Activated CD8-positive, alpha-beta memory T cell treated with anti-CD3 and anti-CD28 coated beads for 36 hours (primary cell): ENCODE measurements around the gene KCTD5. TPM values are rescaled to one million over a fixed set of nuclear protein-coding genes. Genes with fewer than 3 reads are reported as not detected.

Source experiments
- CTCF ChIA-PET: fragments of 350-600 bp; sonication (Branson Sonifier 250); formaldehyde crosslinking; loops from one replicate; lab custom pipeline; 2021; ENCODE audit warnings: antibody characterized with exemption; lab: Charles Lee
- POLR2A ChIA-PET: fragments of 350-600 bp; sonication (Branson Sonifier 250); formaldehyde crosslinking; loops from one replicate; lab custom pipeline; 2021; ENCODE audit warnings: antibody characterized with exemption; lab: Charles Lee
- total RNA-seq, 2 experiments: library from RNA; stranded (reverse); gene quantifications; one replicate each; pipeline ENCODE4 v1.2.3, GENCODE V29; 2021

KCTD5 gene
- total RNA-seq, 2 experiments from 2014 or later, result 52.4 to 53.6 TPM

GRCh38 chr16:2705351-2705750 lies 23.0 kb downstream of the KCTD5 start:
- ChIA-PET CTCF (no interaction called here), POLR2A (no interaction called here)

GRCh38 chr16:2706085-2706484 lies 23.8 kb downstream of the KCTD5 start:
- ChIA-PET CTCF (no interaction called here), POLR2A (no interaction called here)

GRCh38 chr16:2706611-2707311 lies 24.4 kb downstream of the KCTD5 start:
- ChIA-PET POLR2A (no interaction called here), CTCF (interaction anchor here (1.2 kb wide), 1 partner anchor 34 kb away, joined by 3 read pairs; no protein-coding TSS in a partner anchor)

- CTCF ChIA-PET, result interaction anchor here (1.2 kb wide), 1 partner anchor 33 kb away, joined by 3 read pairs; no protein-coding TSS in a partner anchor
- POLR2A ChIA-PET, result interaction anchor here (0.5 kb wide), 1 partner anchor 51 kb away, joined by 5 read pairs; no protein-coding TSS in a partner anchor
These were observed 25.3 kb downstream of the KCTD5 start for GRCh38 chr16:2707368-2708289.

- ChIA-PET CTCF (interaction anchor here (1.2 kb wide), 1 partner anchor 33 kb away, joined by 3 read pairs; no protein-coding TSS in a partner anchor), POLR2A (interaction anchor here (0.5 kb wide), 1 partner anchor 52 kb away, joined by 5 read pairs; no protein-coding TSS in a partner anchor)
These were observed 25.9 kb downstream of the KCTD5 start for GRCh38 chr16:2708290-2708639.

- CTCF ChIA-PET, result no interaction called here
- POLR2A ChIA-PET, result no interaction called here
These were observed 26.7 kb downstream of the KCTD5 start for GRCh38 chr16:2708955-2709587.

- ChIA-PET POLR2A (no interaction called here), CTCF (no interaction called here)
These were observed 27.3 kb downstream of the KCTD5 start for GRCh38 chr16:2709588-2709984.

GRCh38 chr16:2710021-2710710 lies 27.8 kb downstream of the KCTD5 start:
- ChIA-PET POLR2A (no interaction called here), CTCF (no interaction called here)

- POLR2A ChIA-PET, result no interaction called here
- CTCF ChIA-PET, result no interaction called here
These were observed 28.4 kb downstream of the KCTD5 start for GRCh38 chr16:2710711-2711231.

- ChIA-PET CTCF (no interaction called here), POLR2A (no interaction called here)
These were observed 29.2 kb downstream of the KCTD5 start for GRCh38 chr16:2711370-2712062.

GRCh38 chr16:2712063-2712441 lies 29.7 kb downstream of the KCTD5 start:
- POLR2A ChIA-PET, result no interaction called here
- CTCF ChIA-PET, result no interaction called here

GRCh38 chr16:2712546-2712945 lies 30.2 kb downstream of the KCTD5 start:
- ChIA-PET POLR2A (no interaction called here), CTCF (no interaction called here)

- ChIA-PET CTCF (no interaction called here), POLR2A (no interaction called here)
These were observed 31.2 kb downstream of the KCTD5 start for GRCh38 chr16:2713523-2713922.

GRCh38 chr16:2713985-2714774 lies 31.9 kb downstream of the KCTD5 start:
- ChIA-PET CTCF (no interaction called here), POLR2A (interaction anchor here (0.5 to 0.7 kb wide), 2 partner anchors 40 kb away, joined by 3 to 7 read pairs; no protein-coding TSS in a partner anchor)

GRCh38 chr16:2715064-2715463 lies 32.7 kb downstream of the KCTD5 start:
- CTCF ChIA-PET, result no interaction called here

GRCh38 chr16:2715519-2715918 lies 33.2 kb downstream of the KCTD5 start:
- ChIA-PET POLR2A (no interaction called here), CTCF (no interaction called here)

More at GRCh38 chr16:2715064-2715463, 32.7 kb downstream of the KCTD5 start:
- POLR2A ChIA-PET, result interaction anchor here (0.5 kb wide), 1 partner anchor 39 kb away, joined by 7 read pairs; no protein-coding TSS in a partner anchor

GRCh38 chr16:2715966-2716885 lies 33.9 kb downstream of the KCTD5 start:
- POLR2A ChIA-PET, result no interaction called here

More at GRCh38 chr16:2715966-2716885, 33.9 kb downstream of the KCTD5 start:
- CTCF ChIA-PET, result no interaction called here
